ENCODE data around the gene NACA. TPM values are rescaled to one million over a fixed set of nuclear protein-coding genes. Genes with fewer than 3 reads are reported as not detected.
A peak's percentile ranks its signal among the peaks of the same experiment; 100 is the strongest.

The NACA gene
- total RNA-seq, 1 experiment from 2014 or later, result 896 TPM

DNA sequence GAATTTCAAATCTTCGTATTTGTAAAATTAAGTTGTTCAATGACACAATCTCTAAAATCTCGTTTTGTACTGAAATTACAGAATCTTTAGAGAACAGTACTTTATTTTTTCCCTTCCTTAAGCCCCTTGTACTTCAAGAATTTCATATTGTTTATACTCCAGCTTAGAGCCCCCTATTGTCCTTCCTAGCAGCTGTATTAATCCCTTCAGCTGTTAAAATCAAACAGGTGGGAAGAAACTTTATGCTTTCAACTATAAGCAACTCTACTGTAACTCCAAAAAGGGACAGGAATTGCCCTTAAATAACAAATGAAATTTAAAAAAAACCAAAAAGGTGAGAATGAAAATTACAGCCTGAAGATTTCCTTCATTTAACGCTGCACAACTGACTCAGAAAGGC is 1.7 kb downstream of the NACA start:
- no peak overlapping the region for H2AFZ ChIP-seq (ENCODE audit: low read depth, low read length, poor library complexity, severe bottlenecking)
- ChIA-PET CTCF (no interaction called here), RAD21 (ENCODE audit: low non-redundant PET in 1 of 2, low total read pairs in 2 of 2, uncharacterized antibody in 2 of 2, unreplicated experiment in 2 of 2) (no interaction called here), POLR2A (interaction anchor here (0.5 to 1.6 kb wide), 3 partner anchors 35 to 389 kb away, joined by 3 to 8 read pairs (median 3); partner anchors contain the start of gene PTGES3)
- peaks cover 68% of the 10 kb centered on the region for H3K79me2 ChIP-seq (ENCODE audit: insufficient read depth, low read length)
- peak overlapping the region; percentile 92 to 99 for H3K4me3 ChIP-seq (replicated peaks in 1 of 2; ENCODE audit: low read depth in 1 of 2, low read length in 2 of 2)
- no peaks in the 10 kb centered on the region for H3K27me3 ChIP-seq (ENCODE audit: insufficient read depth, low read length)
- H3K9ac ChIP-seq (ENCODE audit: low read length), result peak overlapping the region; percentile 99
- peaks cover 21 to 42% of the 10 kb centered on the region in 2 experiments; a peak in 3 of 4 replicates for H3K4me1 ChIP-seq (ENCODE audit: control insufficient read depth in 1 of 2, insufficient read depth in 2 of 2, low read length in 2 of 2)
- H3K9me3 ChIP-seq (ENCODE audit: control insufficient read depth in 1 of 2, insufficient read depth in 1 of 2, low read depth in 1 of 2, low read length in 2 of 2), result no peaks in the 10 kb centered on the region
- peaks cover 22 to 61% of the 10 kb centered on the region in 2 experiments for H3K36me3 ChIP-seq (ENCODE audit: control insufficient read depth in 1 of 2, insufficient read depth in 2 of 2, low read length in 2 of 2)
- peak overlapping the region; percentile 85 for H3K4me2 ChIP-seq (ENCODE audit: low read length)
- H3K27ac ChIP-seq (ENCODE audit: low read depth, low read length), result peak overlapping the region; percentile 91; the same call in 1 of the 2 replicates
- BruUV-seq (replicated peaks), result no TSS peak
- no peaks in the 10 kb centered on the region for H3K9me2 ChIP-seq (ENCODE audit: insufficient read depth)
- DNase-seq (ENCODE audit: low read depth, low spot score) (no peak), ATAC-seq (no peak)
- intact Hi-C loops (cut with micrococcal nuclease), result no loop called here
- H4K20me1 ChIP-seq (ENCODE audit: insufficient read depth), result peaks cover 37% of the 10 kb centered on the region; the same call in 1 of the 2 replicates
- TF ChIP-seq ZNF274 (IDR thresholded peaks at IDR 0.05; ENCODE audit: low read depth, low read length) (no peak), SIN3A (IDR thresholded peaks at IDR 0.05; ENCODE audit: low read depth) (0 out of 2 replicates have a peak, but pooled peaks have one; percentile 1)

DNA sequence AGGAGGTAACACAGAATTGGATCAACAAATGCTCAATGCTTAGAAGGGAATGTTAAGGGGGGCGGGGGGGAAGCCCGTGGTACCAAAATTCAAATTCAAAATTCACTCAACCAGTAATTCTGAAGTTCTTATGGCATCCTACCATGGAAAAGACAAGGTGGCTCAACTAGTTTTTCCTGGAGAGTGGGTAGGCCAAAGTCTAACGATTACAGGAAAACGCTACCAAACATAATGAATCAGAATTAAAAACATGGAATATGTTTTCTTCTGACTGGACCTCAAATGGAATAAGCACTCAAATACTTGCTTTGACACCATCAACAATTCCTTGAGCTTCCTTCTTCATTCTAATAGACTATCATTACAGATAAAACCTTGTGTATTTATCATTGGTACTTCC is 2.3 kb downstream of the NACA start:
- H3K9ac ChIP-seq (ENCODE audit: low read length), result peak overlapping the region; percentile 99
- no TSS peak for BruUV-seq (replicated peaks)
- ATAC-seq (no peak), DNase-seq (ENCODE audit: low read depth, low spot score) (no peak)
- peak overlapping the region; percentile 85 for H3K4me2 ChIP-seq (ENCODE audit: low read length)
- H3K27me3 ChIP-seq (ENCODE audit: insufficient read depth, low read length), result no peaks in the 10 kb centered on the region
- intact Hi-C loops (cut with micrococcal nuclease), result no loop called here
- no peak overlapping the region for H3K27ac ChIP-seq (ENCODE audit: low read depth, low read length)
- ChIA-PET POLR2A (interaction anchor here (1.6 kb wide), 1 partner anchor 34 kb away, joined by 8 read pairs; the partner anchor contains the start of gene PTGES3), RAD21 (ENCODE audit: low non-redundant PET in 1 of 2, low total read pairs in 2 of 2, uncharacterized antibody in 2 of 2, unreplicated experiment in 2 of 2) (no interaction called here), CTCF (no interaction called here)
- H2AFZ ChIP-seq (ENCODE audit: low read depth, low read length, poor library complexity, severe bottlenecking), result no peak overlapping the region
- peaks cover 21 to 42% of the 10 kb centered on the region in 2 experiments; a peak in 3 of 4 replicates for H3K4me1 ChIP-seq (ENCODE audit: control insufficient read depth in 1 of 2, insufficient read depth in 2 of 2, low read length in 2 of 2)
- H3K36me3 ChIP-seq (ENCODE audit: control insufficient read depth in 1 of 2, insufficient read depth in 2 of 2, low read length in 2 of 2), result peaks cover 22 to 61% of the 10 kb centered on the region in 2 experiments
- no peaks in the 10 kb centered on the region for H3K9me3 ChIP-seq (ENCODE audit: control insufficient read depth in 1 of 2, insufficient read depth in 1 of 2, low read depth in 1 of 2, low read length in 2 of 2)
- H4K20me1 ChIP-seq (ENCODE audit: insufficient read depth), result peaks cover 37% of the 10 kb centered on the region; the same call in 1 of the 2 replicates
- peak overlapping the region in 1 of 2 experiments; percentile 92; a peak in 1 of 4 replicates for H3K4me3 ChIP-seq (replicated peaks in 1 of 2; ENCODE audit: low read depth in 1 of 2, low read length in 2 of 2)
- no peaks in the 10 kb centered on the region for H3K9me2 ChIP-seq (ENCODE audit: insufficient read depth)
- peaks cover 73% of the 10 kb centered on the region for H3K79me2 ChIP-seq (ENCODE audit: insufficient read depth, low read length)
- TF ChIP-seq, protein P1, sequence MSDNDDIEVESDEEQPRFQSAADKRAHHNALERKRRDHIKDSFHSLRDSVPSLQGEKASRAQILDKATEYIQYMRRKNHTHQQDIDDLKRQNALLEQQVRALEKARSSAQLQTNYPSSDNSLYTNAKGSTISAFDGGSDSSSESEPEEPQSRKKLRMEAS (IDR thresholded peaks at IDR 0.05), result no peak
- TF ChIP-seq SP1 (IDR thresholded peaks at IDR 0.05; ENCODE audit: low read depth) (no peak), SIN3A (IDR thresholded peaks at IDR 0.05; ENCODE audit: low read depth) (0 out of 2 replicates have a peak, but pooled peaks have one; percentile 3), ZFX (IDR thresholded peaks at IDR 0.05) (no peak), RAD21 (IDR thresholded peaks at IDR 0.05; ENCODE audit: low read depth) (no peak), POLR2AphosphoS5 (IDR thresholded peaks at IDR 0.05; ENCODE audit: low read depth, low read length) (0 out of 2 replicates have a peak, but pooled peaks have one; percentile 12), FOSL1 (IDR thresholded peaks at IDR 0.05; ENCODE audit: low read depth) (no peak), ELF1 (IDR thresholded peaks at IDR 0.05; ENCODE audit: borderline replicate concordance, low read depth) (no peak), SRF (IDR thresholded peaks at IDR 0.05; ENCODE audit: low read depth) (no peak)

All from HCT116 (cell line).